ENCODE results near the gene OR4Q2. TPM values are rescaled to one million over a fixed set of nuclear protein-coding genes. Genes with fewer than 3 reads are reported as not detected.

The OR4Q2 gene
- total and polyA plus RNA-seq, 4 donors: not detected

GRCh38 chr14:20031058-20031457 lies 29.1 kb downstream of the OR4Q2 start:
- H3K27ac ChIP-seq (ENCODE audit: low read depth in 1 of 2, low read length in 1 of 2): no peak overlapping the region
- 77 to 78% methylated on average over 6 of the region's 6 CpGs for WGBS, 2 donors
- TF ChIP-seq, protein P1, sequence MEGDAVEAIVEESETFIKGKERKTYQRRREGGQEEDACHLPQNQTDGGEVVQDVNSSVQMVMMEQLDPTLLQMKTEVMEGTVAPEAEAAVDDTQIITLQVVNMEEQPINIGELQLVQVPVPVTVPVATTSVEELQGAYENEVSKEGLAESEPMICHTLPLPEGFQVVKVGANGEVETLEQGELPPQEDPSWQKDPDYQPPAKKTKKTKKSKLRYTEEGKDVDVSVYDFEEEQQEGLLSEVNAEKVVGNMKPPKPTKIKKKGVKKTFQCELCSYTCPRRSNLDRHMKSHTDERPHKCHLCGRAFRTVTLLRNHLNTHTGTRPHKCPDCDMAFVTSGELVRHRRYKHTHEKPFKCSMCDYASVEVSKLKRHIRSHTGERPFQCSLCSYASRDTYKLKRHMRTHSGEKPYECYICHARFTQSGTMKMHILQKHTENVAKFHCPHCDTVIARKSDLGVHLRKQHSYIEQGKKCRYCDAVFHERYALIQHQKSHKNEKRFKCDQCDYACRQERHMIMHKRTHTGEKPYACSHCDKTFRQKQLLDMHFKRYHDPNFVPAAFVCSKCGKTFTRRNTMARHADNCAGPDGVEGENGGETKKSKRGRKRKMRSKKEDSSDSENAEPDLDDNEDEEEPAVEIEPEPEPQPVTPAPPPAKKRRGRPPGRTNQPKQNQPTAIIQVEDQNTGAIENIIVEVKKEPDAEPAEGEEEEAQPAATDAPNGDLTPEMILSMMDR (IDR thresholded peaks at IDR 0.05; ENCODE audit: control extremely low read depth, extremely low read depth): no peak
- no peaks in the 10 kb centered on the region for H3K4me1 ChIP-seq (ENCODE audit: control insufficient read depth in 5 of 5, insufficient read depth in 5 of 5, low read length in 5 of 5)
- H3K36me3 ChIP-seq (ENCODE audit: control insufficient read depth in 4 of 4, insufficient read depth in 4 of 4, low read length in 4 of 4): no peaks in the 10 kb centered on the region
- H3K9me3 ChIP-seq (ENCODE audit: control insufficient read depth in 4 of 4, insufficient read depth in 3 of 4, low read length in 3 of 4): peaks cover 0 to 7% (median under 1%) of the 10 kb centered on the region in 4 donors
- no peak overlapping the region for H3K4me3 ChIP-seq
- H3K9ac ChIP-seq (ENCODE audit: insufficient read depth in 1 of 2, low read length in 2 of 2): no peak overlapping the region
- H3K27me3 ChIP-seq (ENCODE audit: control insufficient read depth in 3 of 3, insufficient read depth in 3 of 3, low read length in 2 of 3): no peaks in the 10 kb centered on the region
- ATAC-seq (ENCODE audit: insufficient read depth, low FRiP score) (no peak), DNase-seq (no peak)

DNA sequence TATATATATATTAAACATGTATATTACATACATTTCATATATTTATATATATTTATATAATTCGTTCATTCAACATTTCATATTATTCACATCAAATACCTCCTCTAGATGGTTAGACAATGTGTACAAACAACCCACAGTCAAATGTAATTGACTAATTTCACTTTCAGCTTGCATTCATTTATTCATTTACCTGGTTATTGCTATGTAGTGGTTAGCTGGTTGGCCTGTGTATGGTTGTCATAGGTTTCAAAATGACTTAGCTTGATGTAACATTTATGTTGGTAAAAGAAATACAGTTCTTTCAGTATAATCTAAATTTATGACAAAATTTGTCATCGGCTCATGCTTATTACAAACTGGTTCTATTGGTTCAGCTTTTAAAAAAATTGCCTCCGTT lies 33.5 kb downstream of the OR4Q2 start:
- no peaks in the 10 kb centered on the region for H3K27me3 ChIP-seq (ENCODE audit: control insufficient read depth in 3 of 3, insufficient read depth in 3 of 3, low read length in 2 of 3)
- peaks cover 0 to 4% (median 0%) of the 10 kb centered on the region in 4 donors for H3K9me3 ChIP-seq (ENCODE audit: control insufficient read depth in 4 of 4, insufficient read depth in 3 of 4, low read length in 3 of 4)
- H3K9ac ChIP-seq (ENCODE audit: insufficient read depth in 1 of 2, low read length in 2 of 2): no peak overlapping the region
- ATAC-seq (ENCODE audit: insufficient read depth, low FRiP score) (no peak), DNase-seq (no peak)
- 67 to 68% methylated on average over 3 of the region's 3 CpGs for WGBS, 2 donors
- no peak overlapping the region for H3K27ac ChIP-seq (ENCODE audit: low read depth in 1 of 2, low read length in 1 of 2)
- H3K4me3 ChIP-seq: no peak overlapping the region
- no peaks in the 10 kb centered on the region for H3K36me3 ChIP-seq (ENCODE audit: control insufficient read depth in 4 of 4, insufficient read depth in 4 of 4, low read length in 4 of 4)
- TF ChIP-seq, protein P1 (IDR thresholded peaks at IDR 0.05; ENCODE audit: control extremely low read depth, extremely low read depth): no peak
- H3K4me1 ChIP-seq (ENCODE audit: control insufficient read depth in 5 of 5, insufficient read depth in 5 of 5, low read length in 5 of 5): no peaks in the 10 kb centered on the region

DNA sequence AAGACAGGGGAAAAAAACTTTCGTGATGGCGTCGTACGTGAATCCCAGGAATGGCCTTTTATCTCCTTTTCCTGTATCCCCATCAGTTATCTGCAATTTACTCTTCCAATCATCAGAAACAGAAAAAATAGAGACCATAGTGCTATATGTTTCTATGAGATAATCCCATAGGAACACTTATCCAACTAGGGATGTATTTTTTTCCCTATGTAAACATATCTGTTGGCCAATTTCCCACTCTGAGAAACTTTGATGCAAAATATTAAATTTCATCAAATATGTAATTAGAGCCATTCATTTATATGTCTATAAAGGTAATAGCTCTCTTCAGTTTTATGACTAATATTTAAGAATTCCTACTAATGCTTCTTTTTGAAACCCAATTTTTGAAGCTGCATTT lies 34.0 kb downstream of the OR4Q2 start, which contains the start of gene OR4K13:
TSS of gene OR4K13 (minus strand) at position 101 of the 400 bp plus-strand sequence. CDS start 1,280 bp downstream, outside the sequence.
- Histone ChIP-seq H3K4me1 (ENCODE audit: control insufficient read depth in 5 of 5, insufficient read depth in 5 of 5, low read length in 5 of 5) (no peaks in the 10 kb centered on the region), H3K9ac (ENCODE audit: insufficient read depth in 1 of 2, low read length in 2 of 2) (no peak within 1 kb of the TSS), H3K4me3 (no peak within 1 kb of the TSS), H3K36me3 (ENCODE audit: control insufficient read depth in 4 of 4, insufficient read depth in 4 of 4, low read length in 4 of 4) (no peaks in the 10 kb centered on the region), H3K27ac (ENCODE audit: low read depth in 1 of 2, low read length in 1 of 2) (no peak within 1 kb of the TSS), H3K27me3 (ENCODE audit: control insufficient read depth in 3 of 3, insufficient read depth in 3 of 3, low read length in 2 of 3) (no peaks in the 10 kb centered on the region), H3K9me3 (ENCODE audit: control insufficient read depth in 4 of 4, insufficient read depth in 3 of 4, low read length in 3 of 4) (peaks cover 0 to 4% (median 0%) of the 10 kb centered on the region in 4 donors)
- DNase-seq: no peak
- TF ChIP-seq, protein P1 (IDR thresholded peaks at IDR 0.05; ENCODE audit: control extremely low read depth, extremely low read depth): no peak
- ATAC-seq (ENCODE audit: insufficient read depth, low FRiP score): no peak
- 89 to 96% methylated on average over 4 of the region's 4 CpGs for WGBS, 2 donors

- H3K36me3 ChIP-seq (ENCODE audit: control insufficient read depth in 4 of 4, insufficient read depth in 4 of 4, low read length in 4 of 4): no peaks in the 10 kb centered on the region
- ATAC-seq (ENCODE audit: insufficient read depth, low FRiP score) (no peak), DNase-seq (no peak)
- no peak overlapping the region for H3K9ac ChIP-seq (ENCODE audit: insufficient read depth in 1 of 2, low read length in 2 of 2)
- peaks cover 0 to 16% (median 0%) of the 10 kb centered on the region in 4 donors for H3K9me3 ChIP-seq (ENCODE audit: control insufficient read depth in 4 of 4, insufficient read depth in 3 of 4, low read length in 3 of 4)
- H3K27me3 ChIP-seq (ENCODE audit: control insufficient read depth in 3 of 3, insufficient read depth in 3 of 3, low read length in 2 of 3): no peaks in the 10 kb centered on the region
- no peaks in the 10 kb centered on the region for H3K4me1 ChIP-seq (ENCODE audit: control insufficient read depth in 5 of 5, insufficient read depth in 5 of 5, low read length in 5 of 5)
- TF ChIP-seq, protein P1 (IDR thresholded peaks at IDR 0.05; ENCODE audit: control extremely low read depth, extremely low read depth): no peak
- 70 to 75% methylated on average over 5 of the region's 5 CpGs for WGBS, 2 donors
- H3K4me3 ChIP-seq: no peak overlapping the region
- no peak overlapping the region for H3K27ac ChIP-seq (ENCODE audit: low read depth in 1 of 2, low read length in 1 of 2)
Measured at GRCh38 chr14:20044243-20044642, 42.3 kb downstream of the OR4Q2 start.

Measured in lung (tissue), 12 donors.